ENCODE measurements around the gene ADGRL1.

DNA sequence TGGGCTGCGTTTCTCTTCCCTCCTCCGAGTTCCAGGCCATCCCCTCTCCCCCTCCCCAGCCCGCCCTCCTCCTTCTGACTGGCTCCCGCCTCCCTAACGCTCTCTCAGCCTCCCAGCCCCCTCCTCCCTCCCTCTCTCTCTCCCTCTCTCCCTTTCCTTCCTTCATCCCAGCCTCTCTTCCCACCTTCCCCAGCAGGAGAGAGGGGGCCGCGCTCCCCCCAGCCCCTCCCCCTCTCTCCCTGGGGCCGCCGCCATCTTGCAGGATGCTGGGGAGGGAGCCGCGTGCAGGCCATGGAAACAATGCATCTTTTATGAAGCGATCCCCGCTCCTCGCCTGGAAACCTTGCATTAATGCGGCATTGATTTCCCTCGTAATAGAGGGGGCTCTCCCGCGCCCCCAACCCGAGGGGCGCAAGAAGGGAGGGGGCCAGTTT is 42.6 kb upstream of the ADGRL1 start:
- TF ChIP-seq, protein P1, sequence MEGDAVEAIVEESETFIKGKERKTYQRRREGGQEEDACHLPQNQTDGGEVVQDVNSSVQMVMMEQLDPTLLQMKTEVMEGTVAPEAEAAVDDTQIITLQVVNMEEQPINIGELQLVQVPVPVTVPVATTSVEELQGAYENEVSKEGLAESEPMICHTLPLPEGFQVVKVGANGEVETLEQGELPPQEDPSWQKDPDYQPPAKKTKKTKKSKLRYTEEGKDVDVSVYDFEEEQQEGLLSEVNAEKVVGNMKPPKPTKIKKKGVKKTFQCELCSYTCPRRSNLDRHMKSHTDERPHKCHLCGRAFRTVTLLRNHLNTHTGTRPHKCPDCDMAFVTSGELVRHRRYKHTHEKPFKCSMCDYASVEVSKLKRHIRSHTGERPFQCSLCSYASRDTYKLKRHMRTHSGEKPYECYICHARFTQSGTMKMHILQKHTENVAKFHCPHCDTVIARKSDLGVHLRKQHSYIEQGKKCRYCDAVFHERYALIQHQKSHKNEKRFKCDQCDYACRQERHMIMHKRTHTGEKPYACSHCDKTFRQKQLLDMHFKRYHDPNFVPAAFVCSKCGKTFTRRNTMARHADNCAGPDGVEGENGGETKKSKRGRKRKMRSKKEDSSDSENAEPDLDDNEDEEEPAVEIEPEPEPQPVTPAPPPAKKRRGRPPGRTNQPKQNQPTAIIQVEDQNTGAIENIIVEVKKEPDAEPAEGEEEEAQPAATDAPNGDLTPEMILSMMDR (conservative IDR thresholded peaks at IDR 0.05 in 1 of 2, IDR thresholded peaks at IDR 0.05 in 1 of 2; ENCODE audit: low read depth in 1 of 2, low read length in 2 of 2) = no peak
- no peak for TF ChIP-seq EZH2 (IDR thresholded peaks at IDR 0.05; ENCODE audit: low read length, missing control alignments)
